SJSA1 (cell line): Measurements from ENCODE around the gene CUL7. TPM values are rescaled to one million over a fixed set of nuclear protein-coding genes. Genes with fewer than 3 reads are reported as not detected.
A peak's percentile ranks its signal among the peaks of the same experiment; 100 is the strongest.

Experiments used
- DNase-seq, 2 experiments: peaks; one replicate each; pipeline ENCODE4 v3.0.0-alpha.2; 2015 to 2020; ENCODE audit warnings: low spot score in 2 of 2, low read depth in 1 of 2
- H3K27ac ChIP-seq: fragments of 250-450 bp; sonication (Bioruptor Pico); 2 replicates; pipeline ENCODE4 v1.5.1; 2020; ENCODE audit warnings: mild to moderate bottlenecking, moderate library complexity
- H3K27me3 ChIP-seq: fragments of 250-450 bp; sonication (Bioruptor Pico); replicated peaks from 2 replicates; pipeline ENCODE4 v1.5.1; 2020; ENCODE audit warnings: mild to moderate bottlenecking, moderate library complexity
- H3K36me3 ChIP-seq: fragments of 250-450 bp; sonication (Bioruptor Pico); 2 replicates; pipeline ENCODE4 v1.5.1; 2020; ENCODE audit warnings: mild to moderate bottlenecking
- H3K4me1 ChIP-seq: fragments of 250-450 bp; sonication (Bioruptor Pico); replicated peaks from 2 replicates; pipeline ENCODE4 v1.6.1; 2021; ENCODE audit warnings: mild to moderate bottlenecking
- H3K4me3 ChIP-seq: fragments of 250-450 bp; sonication (Bioruptor Pico); 2 replicates; pipeline ENCODE4 v1.5.1; 2020; ENCODE audit warnings: mild to moderate bottlenecking
- H3K9me3 ChIP-seq: fragments of 250-450 bp; sonication (Bioruptor Pico); replicated peaks from 2 replicates; pipeline ENCODE4 v1.5.1; 2020; ENCODE audit warnings: mild to moderate bottlenecking
- total RNA-seq: library from RNA; depleted of rRNA; stranded (reverse); fragments of >200 nt; shearing (Covaris generic); gene quantifications from 2 replicates; pipeline ENCODE4 v1.2.3, GENCODE V29; 2014

Gene CUL7
- total RNA-seq, 1 experiment from 2014 or later = 18.8 TPM

- Histone ChIP-seq H3K4me3 (no peak overlapping the region), H3K9me3 (no peaks in the 10 kb centered on the region), H3K4me1 (no peaks in the 10 kb centered on the region; the same call in 1 of the 2 replicates), H3K27me3 (no peaks in the 10 kb centered on the region), H3K36me3 (0 out of 2 replicates have a peak, but pooled peaks cover 2% of the 10 kb centered on the region), H3K27ac (no peak overlapping the region)
- DNase-seq = peak in 1 of 2 experiments; percentile 51
These were observed 16.5 kb upstream of the CUL7 start for GRCh38 chr6:43070028-43070632.

- Histone ChIP-seq H3K36me3 (peaks cover 13% of the 10 kb centered on the region), H3K9me3 (no peaks in the 10 kb centered on the region), H3K4me1 (peaks cover 14% of the 10 kb centered on the region), H3K27me3 (no peaks in the 10 kb centered on the region), H3K4me3 (no peak overlapping the region), H3K27ac (no peak overlapping the region)
- no peak for DNase-seq
These were observed 9.2 kb upstream of the CUL7 start for GRCh38 chr6:43062818-43063217.

- no peak for DNase-seq
- Histone ChIP-seq H3K36me3 (peaks cover 20% of the 10 kb centered on the region), H3K9me3 (no peaks in the 10 kb centered on the region), H3K4me1 (peaks cover 14% of the 10 kb centered on the region), H3K4me3 (no peak overlapping the region), H3K27me3 (no peaks in the 10 kb centered on the region), H3K27ac (no peak overlapping the region)
These were observed 8.2 kb upstream of the CUL7 start for GRCh38 chr6:43061861-43062260.

GRCh38 chr6:43060755-43061633, 7.3 kb upstream of the CUL7 start:
- Histone ChIP-seq H3K4me3 (no peak overlapping the region), H3K27ac (no peak overlapping the region), H3K9me3 (no peaks in the 10 kb centered on the region), H3K4me1 (peaks cover 14% of the 10 kb centered on the region), H3K36me3 (peaks cover 23% of the 10 kb centered on the region), H3K27me3 (no peaks in the 10 kb centered on the region)
- no peak for DNase-seq

GRCh38 chr6:43060034-43060754, 6.5 kb upstream of the CUL7 start:
- Histone ChIP-seq H3K4me1 (peaks cover 14% of the 10 kb centered on the region), H3K9me3 (no peaks in the 10 kb centered on the region), H3K4me3 (peak overlapping the region; percentile 63), H3K27me3 (no peaks in the 10 kb centered on the region), H3K27ac (peak overlapping the region; percentile 67), H3K36me3 (peaks cover 29% of the 10 kb centered on the region)
- no peak for DNase-seq

GRCh38 chr6:43059168-43060033, 5.8 kb upstream of the CUL7 start, which contains the start of the genes KLC4 and MRPL2:
TSS of gene KLC4 (plus strand) at chr6:43059631. CDS start at chr6:43061336, 1,705 bp downstream.
TSS of gene MRPL2 (minus strand) at chr6:43059434. CDS start at chr6:43059381, 53 bp downstream.
- DNase-seq = peak; percentile 98
- no peaks in the 10 kb centered on the region for H3K9me3 ChIP-seq
- H3K4me3 ChIP-seq = peak within 1 kb of the TSS; percentile 63
- peaks cover 33% of the 10 kb centered on the region for H3K36me3 ChIP-seq
- H3K27ac ChIP-seq = peak within 1 kb of the TSS; percentile 67
- no peaks in the 10 kb centered on the region for H3K27me3 ChIP-seq
- peaks cover 14% of the 10 kb centered on the region for H3K4me1 ChIP-seq

GRCh38 chr6:43058531-43058930, 4.9 kb upstream of the CUL7 start:
- no peak for DNase-seq
- no peaks in the 10 kb centered on the region for H3K27me3 ChIP-seq
- H3K27ac ChIP-seq = peak overlapping the region; percentile 67; the same call in 1 of the 2 replicates
- H3K9me3 ChIP-seq = no peaks in the 10 kb centered on the region
- peaks cover 19% of the 10 kb centered on the region for H3K4me1 ChIP-seq
- peaks cover 37% of the 10 kb centered on the region for H3K36me3 ChIP-seq
- H3K4me3 ChIP-seq = peak overlapping the region; percentile 63

- H3K4me1 ChIP-seq = peaks cover 32% of the 10 kb centered on the region
- no peak overlapping the region for H3K27ac ChIP-seq
- H3K9me3 ChIP-seq = no peaks in the 10 kb centered on the region
- peaks cover 55% of the 10 kb centered on the region for H3K36me3 ChIP-seq
- no peak overlapping the region for H3K4me3 ChIP-seq
- DNase-seq = no peak
- no peaks in the 10 kb centered on the region for H3K27me3 ChIP-seq
These were observed 2.3 kb upstream of the CUL7 start for GRCh38 chr6:43055966-43056365.

GRCh38 chr6:43054206-43054943, 724 bp upstream of the CUL7 start:
- DNase-seq = no peak
- Histone ChIP-seq H3K27me3 (no peaks in the 10 kb centered on the region), H3K9me3 (no peaks in the 10 kb centered on the region), H3K36me3 (peaks cover 71% of the 10 kb centered on the region), H3K4me3 (peak overlapping the region; percentile 57), H3K4me1 (peaks cover 27% of the 10 kb centered on the region), H3K27ac (peak overlapping the region; percentile 74; the same call in 1 of the 2 replicates)

- H3K4me3 ChIP-seq = peak overlapping the region; percentile 57
- H3K4me1 ChIP-seq = peaks cover 19% of the 10 kb centered on the region
- no peak for DNase-seq
These were observed 658 bp downstream of the CUL7 start for GRCh38 chr6:43052842-43053544.

GRCh38 chr6:43052225-43052841, 1.3 kb downstream of the CUL7 start:
- H3K9me3 ChIP-seq = no peaks in the 10 kb centered on the region
- peaks cover 68% of the 10 kb centered on the region for H3K36me3 ChIP-seq
- no peak overlapping the region for H3K27ac ChIP-seq
- no peak for DNase-seq
- H3K4me3 ChIP-seq = peak overlapping the region; percentile 57
- H3K4me1 ChIP-seq = peaks cover 18% of the 10 kb centered on the region
- no peaks in the 10 kb centered on the region for H3K27me3 ChIP-seq

More at GRCh38 chr6:43052842-43053544, 658 bp downstream of the CUL7 start:
- Histone ChIP-seq H3K36me3 (peaks cover 69% of the 10 kb centered on the region), H3K9me3 (no peaks in the 10 kb centered on the region), H3K27ac (peak overlapping the region; percentile 74), H3K27me3 (no peaks in the 10 kb centered on the region)
